Panc1 (cell line): ENCODE measurements around the gene HLA-E. TPM values are rescaled to one million over a fixed set of nuclear protein-coding genes. Genes with fewer than 3 reads are reported as not detected.

Experiments
- ATAC-seq: fragments of 200-7000 bp; cut with Tn5 transposase; 2 replicates; pipeline ENCODE4 v1.9.1; 2020; ENCODE audit warnings: mild to moderate bottlenecking, moderate library complexity
- BruUV-seq: library from RNA; stranded (reverse); fragments of 400-500 nt; replicated peaks from 2 replicates; lab custom pipeline; 2021; lab: Mats Ljungman, UMichigan
- CTCF ChIA-PET: fragments of 300-600 bp; sonication (Branson Sonifier 250); formaldehyde crosslinking; loops from one replicate; lab custom pipeline; 2022; ENCODE audit warnings: antibody characterized with exemption; lab: Charles Lee
- POLR2A ChIA-PET: fragments of 300-600 bp; sonication (Branson Sonifier 250); formaldehyde crosslinking; loops from one replicate; lab custom pipeline; 2022; ENCODE audit warnings: antibody characterized with exemption; lab: Charles Lee
- DNase-seq: peaks from one replicate; pipeline ENCODE4 v3.0.0-alpha.2; 2010; ENCODE audit warnings: low read depth, low spot score
- H3K27ac ChIP-seq: 2 replicates; pipeline ENCODE4 v1.5.1; 2011; ENCODE audit warnings: mild to moderate bottlenecking, low read length, inconsistent platforms
- H3K27me3 ChIP-seq: fragments of 200-500 bp; sonication (Bioruptor generic); 2 replicates; pipeline ENCODE4 v1.6.0; 2014; ENCODE audit warnings: low read length, inconsistent platforms; ENCODE audit not compliant: control insufficient read depth, insufficient read depth
- H3K36me3 ChIP-seq: fragments of 200-500 bp; sonication (Bioruptor generic); 2 replicates; pipeline ENCODE4 v1.5.1; 2014; ENCODE audit warnings: inconsistent platforms, mild to moderate bottlenecking, low read length, moderate library complexity; ENCODE audit not compliant: control insufficient read depth, insufficient read depth
- H3K4me1 ChIP-seq: 2 replicates; pipeline ENCODE4 v1.5.1; 2011; ENCODE audit warnings: inconsistent platforms, mild to moderate bottlenecking, low read length, moderate library complexity; ENCODE audit not compliant: control insufficient read depth, insufficient read depth
- H3K4me3 ChIP-seq, 2 experiments: 2 replicates each; pipeline ENCODE4 v1.5.1; 2011 to 2012; ENCODE audit warnings: low read depth in 2 of 2, low read length in 2 of 2, mild to moderate bottlenecking in 2 of 2, inconsistent platforms in 1 of 2, moderate library complexity in 1 of 2
- H3K9me3 ChIP-seq: fragments of 200-500 bp; sonication (Bioruptor generic); 2 replicates; pipeline ENCODE4 v1.5.1; 2014; ENCODE audit warnings: low read depth, mild to moderate bottlenecking, inconsistent platforms, low read length, moderate library complexity; ENCODE audit not compliant: control insufficient read depth, insufficient read depth
- CTCF ChIP-seq: fragments of 450-650 bp; IDR thresholded peaks from 2 replicates; pipeline ENCODE4 v1.5.1; 2017; ENCODE audit warnings: mild to moderate bottlenecking
- POLR2AphosphoS5 ChIP-seq: IDR thresholded peaks from 2 replicates; pipeline ENCODE4 v1.6.1; 2012; ENCODE audit warnings: mild to moderate bottlenecking, low read depth, low read length, moderate library complexity
- REST ChIP-seq, 2 experiments: IDR thresholded peaks; 2 replicates each; pipeline ENCODE4 v1.6.1; 2011 to 2012; ENCODE audit warnings: low read depth in 2 of 2, control low read depth in 1 of 2, low read length in 1 of 2, mild to moderate bottlenecking in 1 of 2, moderate library complexity in 1 of 2; ENCODE audit not compliant: insufficient read depth in 1 of 2
- SIN3A ChIP-seq: IDR thresholded peaks from 2 replicates; pipeline ENCODE4 v1.6.1; 2012; ENCODE audit warnings: low read depth, mild to moderate bottlenecking, low read length, moderate library complexity, borderline replicate concordance; ENCODE audit not compliant: insufficient read depth
- TCF7L2 ChIP-seq: IDR thresholded peaks from 2 replicates; pipeline ENCODE4 v1.6.1; 2011; ENCODE audit warnings: mild to moderate bottlenecking, low read depth, low read length, inconsistent platforms
- in situ Hi-C: cut with HindIII; loops from 2 replicates; pipeline ENCODE4 v1.10.0; 2016; ENCODE audit warnings: low sequenced_read_pairs, low pct_unique_long_range_greater_than_20kb
- intact Hi-C: fragments of 100-400 bp; cut with micrococcal nuclease; formaldehyde crosslinking; loops from one replicate; pipeline ENCODE4 v1.10.0; 2022; ENCODE audit not compliant: unreplicated experiment
- total RNA-seq: library from RNA; stranded (reverse); gene quantifications from one replicate; pipeline ENCODE4 v1.2.1, GENCODE V29; 2021; ENCODE audit not compliant: unreplicated experiment

Gene HLA-E
- total RNA-seq, 1 experiment from 2014 or later = 132 TPM

DNA sequence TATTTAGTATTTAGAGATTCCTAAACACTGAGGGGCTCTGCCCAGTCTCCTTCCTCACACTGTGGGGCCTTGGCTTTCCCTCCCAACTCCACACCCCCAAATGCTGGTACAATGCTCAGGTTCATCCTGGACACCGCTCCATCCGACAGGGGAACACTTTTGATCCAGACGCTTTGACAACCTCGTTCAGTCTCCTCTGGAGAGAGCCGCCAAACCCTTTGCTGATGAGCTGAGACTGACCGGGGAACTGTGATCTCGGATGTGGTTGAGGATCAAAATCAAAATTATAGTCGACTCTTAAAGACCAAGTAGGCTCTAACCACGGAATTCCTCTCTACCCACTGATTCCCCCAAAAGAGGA is 38.8 kb upstream of the HLA-E start:
- intact Hi-C loops (loop anchor here (5.0 kb wide), 1 partner anchor 38 kb away; no protein-coding TSS in a partner anchor), in situ Hi-C loops (no loop called here)
- Histone ChIP-seq H3K9me3 (no peaks in the 10 kb centered on the region), H3K36me3 (no peaks in the 10 kb centered on the region), H3K27me3 (peaks cover 35% of the 10 kb centered on the region), H3K4me3 (no peak overlapping the region), H3K4me1 (no peaks in the 10 kb centered on the region), H3K27ac (no peak overlapping the region)
- TF ChIP-seq REST (IDR thresholded peaks at IDR 0.05; ENCODE audit: insufficient read depth in 1 of 2, low read depth in 2 of 2, low read length in 1 of 2) (no peak), POLR2AphosphoS5 (no peak), SIN3A (no peak), CTCF (no peak), TCF7L2 (no peak)
- POLR2A ChIA-PET = no interaction called here
- CTCF ChIA-PET = interaction anchor here (0.6 to 0.7 kb wide), 3 partner anchors 16 to 463 kb away, joined by 3 read pairs; no protein-coding TSS in a partner anchor
- DNase-seq (no peak), ATAC-seq (no peak)
- BruUV-seq = no TSS peak

- Histone ChIP-seq H3K4me3 (no peak overlapping the region), H3K9me3 (no peaks in the 10 kb centered on the region), H3K27me3 (peaks cover 32% of the 10 kb centered on the region), H3K27ac (no peak overlapping the region), H3K4me1 (no peaks in the 10 kb centered on the region), H3K36me3 (no peaks in the 10 kb centered on the region)
- intact Hi-C loops = loop anchor here (5.0 kb wide), 1 partner anchor 39 kb away; no protein-coding TSS in a partner anchor
- POLR2A ChIA-PET = no interaction called here
- in situ Hi-C loops = no loop called here
- no TSS peak for BruUV-seq
- no peak for TF ChIP-seq REST (IDR thresholded peaks at IDR 0.05; ENCODE audit: insufficient read depth in 1 of 2, low read depth in 2 of 2, low read length in 1 of 2)
- no peak for TF ChIP-seq CTCF
- TF ChIP-seq SIN3A = no peak
- TF ChIP-seq POLR2AphosphoS5 = no peak
- TF ChIP-seq TCF7L2 = no peak
- no peak for DNase-seq
- no peak for ATAC-seq
- CTCF ChIA-PET = interaction anchor here (0.7 kb wide), 1 partner anchor 16 kb away, joined by 3 read pairs; no protein-coding TSS in a partner anchor
These were observed 38.1 kb upstream of the HLA-E start for GRCh38 chr6:30450909-30451841.
